CD4-positive, alpha-beta T cell treated with Interleukin-17A for 4 hours (primary cell): ENCODE data around the gene SLAMF6.
"Not testable (repeated sequence)": the region's sequence is repeated elsewhere in the genome, so short reads cannot be mapped to it uniquely, and the experiment has no call there.

Experiments
- DNase-seq: peaks from one replicate; pipeline ENCODE4 v3.0.0-alpha.2; 2020; ENCODE audit warnings: mixed read lengths

SLAMF6 gene

DNA sequence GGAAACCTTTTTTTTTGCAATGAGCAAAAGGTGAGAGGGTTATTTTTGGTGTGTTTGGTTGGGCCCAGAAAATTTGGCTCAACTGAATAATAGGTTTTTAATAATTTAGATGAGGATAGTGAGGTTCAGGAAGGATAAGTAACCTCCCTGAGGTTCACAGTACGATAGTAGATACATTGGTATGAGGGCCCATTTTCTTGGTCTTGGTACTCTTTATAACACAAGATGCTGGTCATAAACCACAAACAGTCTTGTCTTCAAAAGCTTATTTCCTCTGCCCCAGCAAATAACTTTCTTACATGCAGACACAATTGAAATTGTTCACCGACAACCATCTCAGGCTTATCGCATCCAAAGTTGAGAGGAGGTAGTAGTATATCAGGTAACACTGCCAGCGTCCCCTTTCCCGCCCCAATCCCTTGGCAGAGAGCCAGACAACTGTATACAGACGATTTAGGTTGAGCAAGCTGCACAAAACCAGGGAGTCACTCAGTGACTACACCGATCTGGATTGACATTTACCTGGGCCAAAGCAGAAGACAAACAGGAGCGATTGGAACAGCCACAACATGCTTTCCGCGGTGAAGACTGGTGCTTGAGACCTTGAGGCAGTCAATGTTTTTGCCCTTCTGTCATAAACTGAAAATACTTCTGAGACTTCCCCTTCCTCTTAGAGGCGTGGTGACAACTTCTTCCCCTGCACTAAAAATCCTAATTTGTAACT is at the start of gene SLAMF6:
Gene SLAMF6, minus strand, starts transcription at position 634 of the 724 bp plus-strand sequence. Its CDS starts 63 bp downstream, at position 571.
- peak; percentile 73 for DNase-seq

DNA sequence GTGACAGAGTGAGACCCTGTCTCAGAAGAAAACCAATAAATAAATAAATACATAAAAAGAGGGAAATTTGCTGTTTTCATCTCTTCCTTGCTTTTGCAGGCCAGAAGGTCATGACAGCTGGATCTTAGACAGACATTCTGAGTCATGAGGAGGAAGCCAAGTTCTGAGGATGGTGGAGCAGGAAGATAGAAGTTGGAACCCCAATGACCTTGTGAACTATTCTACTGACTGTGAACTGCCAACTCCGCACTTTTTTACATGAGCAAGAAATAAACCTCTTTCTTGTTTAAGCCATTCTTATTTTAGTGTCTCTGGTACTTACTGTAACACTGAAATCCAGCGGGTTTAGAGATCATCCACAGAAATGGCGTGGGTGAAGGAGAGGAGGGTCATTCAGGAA is 47.8 kb upstream of the SLAMF6 start:
- DNase-seq = peak; percentile 20

DNA sequence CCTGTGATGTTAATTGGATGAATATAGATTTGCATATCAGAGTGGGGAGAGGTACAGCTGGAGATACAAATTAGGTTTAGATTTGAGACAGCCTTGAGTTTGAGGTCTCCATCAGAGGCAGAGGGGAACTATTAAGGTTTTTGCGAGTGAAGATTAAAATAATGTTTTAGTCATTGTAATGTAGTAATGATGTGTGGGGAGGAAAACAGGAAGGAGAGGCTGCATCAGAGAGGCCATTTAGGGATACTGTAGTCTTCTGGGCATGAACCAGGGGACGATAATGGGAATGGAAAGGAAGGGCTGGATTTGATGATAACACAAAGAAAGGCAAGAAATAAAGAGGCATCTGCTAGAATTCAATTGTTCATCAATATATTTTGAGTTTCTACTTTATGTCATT is 46.8 kb upstream of the SLAMF6 start:
- DNase-seq = no peak

DNA sequence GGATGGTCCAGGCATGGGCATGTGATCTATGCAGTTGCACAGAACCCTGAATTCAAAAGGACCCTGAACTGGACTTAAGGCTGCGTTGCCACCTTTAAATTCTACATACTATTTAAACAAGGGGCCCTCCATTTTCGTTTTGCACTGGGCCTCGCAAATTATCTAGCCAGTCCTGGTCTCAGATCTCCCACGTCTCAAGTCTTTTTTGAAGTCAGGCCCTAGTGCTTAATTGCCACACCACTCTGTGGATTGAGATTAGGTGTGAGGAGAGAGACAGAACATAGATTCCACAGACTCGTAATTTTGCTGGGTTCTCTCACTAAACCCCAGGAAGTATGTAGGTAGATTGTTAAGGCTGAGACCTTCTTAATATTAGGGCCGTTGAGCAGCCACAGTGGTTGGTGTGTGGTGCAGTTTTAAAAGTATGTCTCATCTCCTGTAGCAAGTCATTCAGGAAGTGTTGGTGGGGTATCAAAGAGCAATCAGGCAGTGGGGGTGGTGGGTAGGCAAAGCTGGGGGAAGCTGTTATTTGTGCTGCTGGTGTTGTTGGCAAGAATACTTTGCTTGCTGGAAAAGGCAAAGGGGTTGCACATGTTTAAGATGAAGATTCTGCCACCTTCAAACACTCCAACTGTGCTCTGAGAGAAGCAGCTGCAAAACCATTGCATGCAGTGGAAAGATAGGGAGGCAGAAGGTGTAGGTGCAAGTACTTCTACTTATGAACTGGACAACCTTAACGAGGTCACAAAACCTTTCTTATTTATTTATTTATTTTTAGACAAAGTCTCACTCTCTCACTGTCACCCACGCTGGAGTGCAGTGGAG is 45.0 kb upstream of the SLAMF6 start:
- DNase-seq = peak; percentile 84

DNA sequence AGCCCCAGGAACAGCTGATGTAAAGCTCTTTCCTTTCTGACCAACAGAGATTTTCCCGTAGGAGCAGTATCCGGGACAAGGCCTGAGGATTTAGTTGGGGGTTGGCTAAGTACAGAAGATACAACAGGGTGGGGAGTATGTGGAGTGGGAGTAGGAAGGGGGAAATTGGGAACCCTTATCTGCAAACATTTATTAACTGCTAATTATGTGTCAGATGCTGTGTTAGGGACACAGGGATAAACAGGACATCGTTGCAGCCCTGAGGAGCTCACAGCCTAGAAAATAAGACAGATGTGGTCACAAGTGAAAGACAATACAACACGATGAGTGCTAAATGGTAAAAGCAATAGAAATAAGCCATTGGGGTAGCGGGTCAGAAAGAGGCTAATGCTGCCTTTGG is 44.3 kb upstream of the SLAMF6 start:
- DNase-seq = no peak

DNA sequence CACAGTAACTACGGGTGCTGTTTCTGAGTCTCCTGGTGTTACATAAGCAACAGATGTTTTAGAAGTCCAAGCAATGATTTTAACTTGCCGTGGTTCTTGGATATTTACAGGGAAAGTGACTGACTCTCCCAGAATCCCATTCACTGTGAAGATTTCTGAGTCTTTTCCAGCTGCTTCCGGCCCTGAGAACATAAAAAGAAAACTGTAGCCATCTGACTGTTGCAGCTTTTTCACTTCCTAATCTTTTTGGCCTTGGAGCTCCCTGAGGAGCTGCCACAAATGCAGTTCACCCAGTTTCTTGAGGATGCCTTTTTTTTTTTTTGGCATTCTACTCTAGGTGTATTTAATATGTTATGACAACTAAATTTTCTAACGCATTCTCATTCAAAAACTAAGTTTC is 42.5 kb upstream of the SLAMF6 start:
- no peak for DNase-seq

DNA sequence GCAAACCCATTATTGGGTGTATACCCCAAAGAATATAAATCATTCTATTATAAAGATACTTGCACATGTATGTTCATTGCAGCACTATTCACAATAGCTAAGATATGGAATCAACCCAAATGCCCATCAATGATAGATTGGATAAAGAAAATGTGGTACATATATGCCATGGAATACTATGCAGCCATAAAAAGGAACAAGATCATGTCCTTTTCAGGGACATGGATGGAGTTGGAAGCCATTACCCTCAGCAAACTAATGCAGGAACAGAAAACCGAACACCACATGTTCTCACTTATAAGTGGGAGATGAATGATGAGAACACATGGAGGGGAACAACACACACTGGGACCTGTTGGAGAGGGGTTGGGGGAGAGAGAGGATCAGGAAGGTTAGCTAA is 40.2 kb upstream of the SLAMF6 start:
- not testable (repeated sequence) for DNase-seq

DNA sequence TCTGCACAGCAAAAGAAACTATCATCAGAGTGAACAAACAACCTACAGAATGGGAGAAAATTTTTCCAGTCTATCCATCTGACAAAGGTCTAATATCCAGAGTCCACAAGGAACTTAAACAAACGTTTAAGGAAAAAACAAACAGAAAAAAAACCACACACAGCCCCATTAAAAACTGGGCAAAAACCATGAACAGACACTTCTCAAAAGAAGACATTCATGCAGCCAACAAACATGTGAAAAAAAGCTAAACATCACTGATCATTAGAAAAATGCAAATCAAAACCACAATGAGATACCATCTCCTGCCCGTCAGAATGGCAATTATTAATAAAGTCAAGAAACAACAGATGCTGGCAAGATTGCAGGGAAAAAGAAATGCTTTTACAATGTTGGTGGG is 39.7 kb upstream of the SLAMF6 start:
- DNase-seq = not testable (repeated sequence)

DNA sequence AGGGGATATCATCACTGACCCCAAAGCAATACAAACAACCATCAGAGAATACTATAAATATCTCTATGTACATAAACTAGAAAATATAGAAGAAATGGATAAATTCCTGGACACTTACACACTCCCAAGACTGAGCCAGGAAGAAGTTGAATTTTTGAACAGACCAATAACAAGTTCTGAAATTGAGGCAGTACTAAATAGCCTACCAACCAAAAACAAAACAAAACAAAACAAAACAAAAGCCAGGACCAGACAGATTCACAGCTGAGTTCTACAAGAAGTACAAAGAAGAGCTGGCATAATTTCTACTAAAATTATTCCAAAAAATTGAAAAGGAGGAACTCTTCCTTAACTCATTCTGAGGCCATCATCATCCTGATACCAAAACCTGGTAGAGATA is 37.8 kb upstream of the SLAMF6 start:
- DNase-seq = no peak

DNA sequence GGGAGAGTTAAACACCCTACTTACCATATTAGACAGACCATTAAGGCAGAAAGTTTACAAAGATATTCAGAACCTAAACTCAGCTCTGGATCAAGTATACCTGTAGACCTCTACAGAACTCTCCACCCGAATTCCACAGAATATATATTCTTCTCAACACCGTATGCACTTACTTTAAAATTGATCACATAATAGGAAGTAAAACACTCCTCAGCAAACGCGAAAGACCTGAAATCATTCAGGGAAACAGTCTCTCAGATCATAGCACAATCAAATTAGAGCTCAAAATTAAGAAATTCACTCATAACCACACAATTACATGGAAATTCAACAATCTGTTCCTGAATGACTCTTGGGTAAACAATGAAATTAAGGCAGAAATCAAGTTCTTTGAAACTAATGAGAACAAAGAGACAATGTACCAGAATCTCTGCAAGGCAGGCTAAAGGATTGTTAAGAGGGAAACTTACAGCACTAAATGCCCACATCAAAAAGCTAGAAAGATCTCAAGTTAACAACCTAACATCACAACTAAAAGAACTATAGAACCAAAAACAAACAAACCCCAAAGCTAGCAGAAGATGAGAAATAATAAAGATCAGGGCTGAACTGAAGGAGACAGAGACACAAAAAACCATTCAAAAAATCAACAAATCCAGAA is 37.1 kb upstream of the SLAMF6 start:
- DNase-seq = no peak

DNA sequence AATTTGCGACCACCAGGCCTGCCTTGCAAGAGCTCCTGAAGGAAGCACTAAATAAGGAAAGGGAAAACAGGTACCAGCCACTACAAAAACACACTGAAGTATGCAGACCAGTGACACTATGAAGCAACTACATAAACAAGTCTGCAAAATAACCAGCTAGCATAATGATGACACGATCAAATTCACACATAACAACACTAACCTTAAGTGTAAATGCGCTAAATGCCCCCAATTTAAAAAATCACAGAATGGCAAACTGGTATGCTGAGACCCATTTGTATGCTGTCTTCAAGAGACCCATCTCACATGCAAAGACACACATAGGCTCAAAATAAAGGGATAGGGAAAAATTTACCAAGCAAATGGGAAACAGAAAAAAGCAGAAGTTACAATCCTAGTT is 36.4 kb upstream of the SLAMF6 start:
- not testable (repeated sequence) for DNase-seq

DNA sequence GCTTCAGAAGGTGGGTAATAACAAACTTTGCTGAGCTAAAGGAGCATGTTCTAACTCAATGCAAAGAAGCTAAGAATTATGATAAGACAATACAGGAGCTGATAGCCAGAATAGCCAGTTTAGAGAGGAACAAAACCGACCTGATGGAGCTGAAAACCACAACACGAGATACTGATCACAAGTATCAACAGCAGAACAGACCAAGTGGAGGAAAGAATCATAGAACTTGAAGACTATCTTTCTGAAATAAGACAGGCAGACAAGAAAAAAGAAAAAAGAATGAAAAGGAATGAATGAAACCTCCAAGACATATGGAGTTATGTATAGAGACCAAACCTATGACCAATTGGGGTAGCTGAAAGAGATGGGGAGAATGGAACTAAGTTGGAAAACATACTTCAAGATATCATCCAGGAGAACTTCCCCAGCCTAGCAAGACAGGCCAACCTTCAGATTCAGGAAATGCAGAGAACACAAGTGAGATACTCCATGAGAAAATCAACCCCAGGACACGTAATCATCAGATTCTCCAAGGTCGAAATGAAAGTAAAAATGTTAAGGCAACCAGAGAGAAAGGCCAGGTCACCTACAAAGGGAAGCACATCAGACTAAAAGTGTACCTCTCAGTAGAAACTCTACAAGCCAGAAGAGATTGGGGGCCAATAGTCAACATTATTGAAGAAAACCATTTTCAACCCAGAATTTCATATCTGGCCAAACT is 35.8 kb upstream of the SLAMF6 start:
- no peak for DNase-seq

DNA sequence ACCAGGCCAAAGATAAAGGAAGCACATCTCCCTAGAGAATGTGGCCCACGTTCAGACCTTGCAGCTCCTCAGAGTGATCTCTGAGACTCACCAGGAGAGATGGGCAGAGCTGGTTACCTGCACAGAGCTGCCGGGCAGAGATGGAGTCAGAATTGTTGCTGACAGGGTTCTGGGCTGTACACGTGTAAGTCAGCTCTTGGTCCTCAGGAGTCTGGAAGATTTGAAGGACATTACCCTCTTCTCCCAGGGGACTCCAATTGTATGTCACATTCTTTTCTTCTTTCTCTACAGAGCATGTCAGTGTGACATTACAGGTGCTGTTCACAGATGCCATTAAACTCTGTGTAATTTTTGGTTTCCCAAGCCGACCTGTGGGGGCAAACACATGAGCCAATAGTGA is 30.7 kb upstream of the SLAMF6 start:
- DNase-seq = no peak

DNA sequence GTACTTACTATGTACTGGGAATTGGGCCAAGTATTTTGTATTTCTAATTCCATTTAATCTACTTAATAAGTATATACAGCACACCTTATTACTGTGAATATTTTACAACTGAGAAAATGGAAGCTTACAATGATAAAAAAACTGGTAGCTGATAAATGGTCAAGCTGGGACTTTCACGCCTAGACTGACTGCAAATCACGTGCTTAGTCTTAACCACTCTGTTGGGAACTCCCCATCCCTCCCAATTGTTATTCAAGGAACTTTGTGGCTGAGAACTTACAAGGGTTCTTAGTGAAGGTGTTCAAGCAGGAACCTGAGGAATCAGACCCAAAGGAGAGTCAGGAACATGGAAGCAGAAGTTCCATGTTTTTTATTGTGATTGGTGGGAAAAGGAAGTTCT is 29.4 kb upstream of the SLAMF6 start:
- DNase-seq = no peak

DNA sequence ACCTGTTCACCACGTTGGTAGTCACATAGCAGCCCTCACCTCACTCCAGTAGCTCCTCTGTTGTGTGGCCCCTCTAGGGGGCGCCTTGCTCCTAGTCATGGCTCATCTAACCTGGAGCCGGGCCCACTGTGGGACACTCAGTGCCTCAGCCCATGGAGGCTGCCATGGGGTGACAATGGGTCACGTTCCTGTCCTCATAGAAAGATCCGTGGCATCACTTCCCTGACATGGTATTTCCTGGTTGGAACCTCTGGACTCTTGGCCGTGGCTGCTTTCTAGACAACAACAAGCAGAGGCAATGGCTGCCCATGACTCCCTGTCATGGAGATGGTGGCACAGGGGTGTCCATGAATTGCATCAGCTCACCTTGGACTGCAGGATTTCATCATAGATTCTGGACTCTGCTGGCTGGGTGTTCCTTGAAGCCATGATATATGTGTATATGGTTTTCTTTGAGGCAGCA is 27.5 kb upstream of the SLAMF6 start:
- DNase-seq = peak; percentile 82

DNA sequence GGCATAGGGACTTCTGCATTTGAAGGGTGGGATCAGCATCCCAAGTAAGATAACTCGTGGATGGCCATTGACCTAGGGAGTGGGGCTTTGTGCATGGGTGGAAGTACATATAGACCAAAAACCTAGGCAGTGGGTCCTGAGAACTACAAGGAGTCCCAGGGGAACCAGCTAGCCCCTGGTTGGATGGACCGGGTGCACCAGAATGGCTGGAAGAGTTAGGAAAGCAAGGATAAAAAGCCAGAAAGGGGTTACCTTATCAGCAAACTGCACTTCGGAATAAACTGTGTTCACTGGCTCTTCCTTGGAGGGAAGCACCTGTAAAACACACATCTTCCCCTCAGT is 26.6 kb upstream of the SLAMF6 start:
- DNase-seq = no peak

DNA sequence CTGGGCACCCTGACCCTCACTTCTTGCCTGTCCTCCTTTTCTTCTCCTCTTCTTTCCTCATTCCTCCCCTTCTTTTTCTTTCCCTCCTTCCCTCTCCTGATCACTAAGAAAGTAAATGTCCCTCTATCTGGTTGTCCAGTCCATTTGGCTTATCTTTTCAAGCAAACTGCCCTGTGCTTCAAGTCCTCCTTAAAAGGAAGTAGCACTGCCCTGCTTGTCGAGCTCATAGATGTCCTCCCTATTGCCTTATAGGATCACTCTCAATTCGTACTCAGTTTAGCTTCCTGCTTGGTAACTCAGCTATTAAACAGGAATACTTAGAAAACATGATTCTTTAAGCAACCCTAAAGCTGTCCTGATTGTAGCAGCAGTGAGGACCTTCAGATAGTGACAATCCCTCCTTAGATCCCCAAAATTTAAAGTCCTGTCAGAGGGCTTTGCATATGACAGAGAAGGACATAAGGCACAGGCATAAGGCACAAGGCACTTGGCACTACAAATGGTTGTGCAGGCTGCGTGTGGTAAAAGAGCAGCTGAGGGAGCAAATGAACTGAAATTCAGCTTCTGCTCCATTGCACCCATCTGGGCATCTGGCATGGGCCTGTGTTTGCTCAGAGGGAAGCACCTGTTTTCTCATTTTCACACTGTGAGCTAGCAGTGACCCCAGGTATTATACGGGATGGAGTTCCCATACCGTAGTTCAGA is 26.1 kb upstream of the SLAMF6 start:
- no peak for DNase-seq

DNA sequence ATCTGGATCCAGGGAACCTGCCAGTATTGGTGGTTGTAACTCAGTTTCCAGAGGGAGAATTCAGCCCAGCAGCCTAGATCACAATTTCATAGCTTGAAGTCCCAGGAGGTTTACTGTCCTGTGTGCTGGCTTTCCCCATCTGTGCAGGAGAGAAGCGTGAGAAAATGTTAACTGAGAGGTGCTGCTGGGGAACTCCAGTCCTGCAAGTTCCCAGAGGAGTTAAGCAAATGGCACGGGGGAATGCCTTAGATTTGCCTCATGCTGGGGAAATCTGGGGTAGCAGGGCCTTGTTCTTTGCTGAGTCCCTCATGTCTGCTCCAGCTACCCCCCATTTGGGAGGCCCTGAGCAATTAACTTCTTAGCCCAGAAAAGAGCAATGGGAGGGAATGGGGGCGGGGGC is 25.1 kb upstream of the SLAMF6 start:
- no peak for DNase-seq

DNA sequence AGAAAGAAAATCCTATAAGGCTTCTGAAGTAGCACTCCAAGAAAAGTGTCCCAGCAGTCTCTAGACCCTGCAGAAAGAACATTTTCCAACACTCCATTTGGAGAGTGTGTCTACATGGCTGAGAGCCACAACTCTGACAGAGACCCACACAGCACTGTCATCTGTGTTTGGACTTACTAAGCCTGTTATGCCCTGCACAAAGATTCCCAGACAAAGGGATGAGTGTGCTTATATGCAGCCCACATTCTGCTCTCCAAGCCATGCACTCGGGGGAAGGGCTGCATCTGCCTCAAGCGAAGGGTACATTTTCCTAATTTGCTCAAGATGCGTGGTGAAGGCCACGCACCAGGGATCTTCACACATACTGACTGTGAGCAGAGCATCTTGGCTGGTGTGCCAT is 24.4 kb upstream of the SLAMF6 start:
- DNase-seq = no peak

DNA sequence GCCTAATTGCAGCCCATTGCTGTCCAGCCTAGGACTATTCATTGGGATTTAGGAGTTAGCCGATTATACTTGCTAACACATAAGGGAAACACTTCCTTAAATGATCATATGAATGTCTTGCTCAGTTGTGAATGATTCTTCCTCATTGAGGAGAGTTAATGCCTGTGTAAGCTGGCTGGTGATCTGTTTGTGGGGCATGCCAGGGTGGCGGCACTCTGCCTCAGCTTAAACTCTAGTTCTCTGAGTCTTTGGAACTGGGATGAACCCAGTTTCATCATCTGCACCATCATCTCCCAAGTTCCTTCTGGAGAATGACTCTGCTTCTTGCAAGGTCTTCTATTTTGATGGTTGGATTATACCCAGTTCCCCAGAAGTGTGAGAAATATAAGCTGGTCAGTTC is 23.9 kb upstream of the SLAMF6 start:
- DNase-seq = no peak

DNA sequence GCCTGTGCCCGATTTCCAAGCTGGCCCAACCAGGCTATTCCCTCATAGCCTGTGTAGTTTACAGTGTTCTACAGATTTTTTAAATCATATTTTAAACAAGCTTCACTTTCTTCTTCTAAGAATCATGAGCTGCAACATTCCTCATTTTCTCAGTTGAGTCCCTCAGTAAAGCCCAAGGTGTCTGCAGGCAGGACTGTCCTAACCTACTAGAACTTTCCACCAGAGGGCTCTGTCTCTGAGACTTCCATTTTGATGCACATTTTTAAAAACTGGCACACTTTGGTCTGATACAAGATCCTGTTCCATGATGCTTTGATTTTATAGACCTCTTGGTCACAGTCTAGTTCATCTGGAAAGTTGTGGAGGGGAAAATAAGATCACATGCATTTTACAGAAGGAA is 21.6 kb upstream of the SLAMF6 start:
- peak; percentile 52 for DNase-seq

DNA sequence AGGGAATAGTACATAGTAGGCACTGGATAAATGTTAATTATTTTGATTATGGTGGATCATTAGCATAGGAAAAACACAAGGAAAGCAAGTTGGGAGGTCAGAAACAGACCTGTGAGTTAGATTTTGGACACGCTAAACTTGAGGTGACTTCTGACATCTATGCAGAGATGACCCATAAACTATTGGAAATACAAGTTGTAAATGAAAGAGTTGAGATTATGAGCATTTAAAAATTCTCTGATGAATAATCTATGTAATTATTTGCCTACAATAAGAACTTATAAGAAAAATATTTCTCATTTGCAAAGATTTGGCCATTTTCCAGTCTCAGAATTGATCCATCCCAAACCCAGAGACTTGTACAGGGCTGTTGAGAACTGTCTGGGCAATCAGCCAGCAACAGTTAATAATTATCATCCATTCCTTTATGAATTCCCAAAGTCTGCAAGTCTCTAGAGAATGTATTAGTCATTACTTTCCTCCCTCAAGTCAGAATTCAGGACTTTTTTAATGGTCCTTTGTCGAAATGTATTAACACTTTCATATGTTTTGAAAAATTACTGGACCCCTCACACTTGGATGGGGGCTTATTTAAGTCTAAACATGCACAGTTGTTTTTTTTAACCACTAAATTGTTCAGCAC is 19.4 kb upstream of the SLAMF6 start:
- DNase-seq = no peak
